Activated naive CD4-positive, alpha-beta T cell treated with anti-CD3 and anti-CD28 coated beads, Interleukin-2, amount 50 U/mL, for 16 hours (primary cell): ENCODE data around the gene CMTM3.
"Not testable (repeated sequence)": the region's sequence is repeated elsewhere in the genome, so short reads cannot be mapped to it uniquely, and the experiment has no call there.

Experiments used
- DNase-seq: peaks from one replicate; pipeline ENCODE4 v3.0.0-alpha.2; 2020

The CMTM3 gene

GRCh38 chr16:66610111-66610820 lies 5.8 kb downstream of the CMTM3 start:
- no peak for DNase-seq

GRCh38 chr16:66611911-66612310 lies 7.4 kb downstream of the CMTM3 start:
- DNase-seq: not testable (repeated sequence)

GRCh38 chr16:66612422-66612821 lies 7.9 kb downstream of the CMTM3 start:
- DNase-seq: no peak

- no peak for DNase-seq
Observed at GRCh38 chr16:66614161-66614802, 9.8 kb downstream of the CMTM3 start.

GRCh38 chr16:66616169-66616568 lies 11.7 kb downstream of the CMTM3 start:
- no peak for DNase-seq

- DNase-seq: no peak
Observed at GRCh38 chr16:66616592-66616991, 12.1 kb downstream of the CMTM3 start.

- no peak for DNase-seq
Observed at GRCh38 chr16:66617010-66617434, 12.5 kb downstream of the CMTM3 start.

- no peak for DNase-seq
Observed at GRCh38 chr16:66617728-66618127, 13.2 kb downstream of the CMTM3 start.

- no peak for DNase-seq
Observed at GRCh38 chr16:66618588-66619375, 14.3 kb downstream of the CMTM3 start.

- DNase-seq: no peak
Observed at GRCh38 chr16:66619534-66620428, 15.3 kb downstream of the CMTM3 start.

GRCh38 chr16:66620429-66620795 lies 15.9 kb downstream of the CMTM3 start:
- no peak for DNase-seq

GRCh38 chr16:66621973-66622372 lies 17.5 kb downstream of the CMTM3 start:
- no peak for DNase-seq

GRCh38 chr16:66622863-66623262 lies 18.4 kb downstream of the CMTM3 start:
- no peak for DNase-seq

- DNase-seq: no peak
Observed at GRCh38 chr16:66623755-66624154, 19.3 kb downstream of the CMTM3 start.

GRCh38 chr16:66627611-66628378 lies 23.3 kb downstream of the CMTM3 start:
- DNase-seq: not testable (repeated sequence)

GRCh38 chr16:66629856-66630255 lies 25.4 kb downstream of the CMTM3 start:
- no peak for DNase-seq

GRCh38 chr16:66630561-66631260 lies 26.2 kb downstream of the CMTM3 start:
- DNase-seq: not testable (repeated sequence)

- not testable (repeated sequence) for DNase-seq
Observed at GRCh38 chr16:66631558-66631957, 27.1 kb downstream of the CMTM3 start.

GRCh38 chr16:66634527-66635196 lies 30.2 kb downstream of the CMTM3 start:
- DNase-seq: no peak

- DNase-seq: no peak
Observed at GRCh38 chr16:66635406-66635805, 30.9 kb downstream of the CMTM3 start.

GRCh38 chr16:66636199-66636598 lies 31.7 kb downstream of the CMTM3 start:
- DNase-seq: no peak
